ENCODE measurements around the gene HOXD4.

HOXD4 gene

GRCh38 chr2:176127774-176128072 is 23.6 kb upstream of the HOXD4 start:
- DNase-seq = no peak

- no peak for DNase-seq
Measured at GRCh38 chr2:176128172-176128981, 23.0 kb upstream of the HOXD4 start.

GRCh38 chr2:176128982-176129796 is 22.2 kb upstream of the HOXD4 start, which contains the start of gene HOXD8:
HOXD8 (plus strand) TSS chr2:176129705; CDS start chr2:176130367, 662 bp downstream.
- DNase-seq = no peak

GRCh38 chr2:176129813-176130146 is 21.6 kb upstream of the HOXD4 start:
- DNase-seq = no peak

GRCh38 chr2:176130147-176130956 is 21.0 kb upstream of the HOXD4 start:
- no peak for DNase-seq

- DNase-seq = no peak
Measured at GRCh38 chr2:176130957-176131847, 20.1 kb upstream of the HOXD4 start.

- DNase-seq = no peak
Measured at GRCh38 chr2:176131848-176132158, 19.5 kb upstream of the HOXD4 start.

- DNase-seq = no peak
Measured at GRCh38 chr2:176132205-176133171, 18.9 kb upstream of the HOXD4 start.

- no peak for DNase-seq
Measured at GRCh38 chr2:176133389-176133788, 18.0 kb upstream of the HOXD4 start.

GRCh38 chr2:176134035-176134434 is 17.3 kb upstream of the HOXD4 start:
- DNase-seq = no peak

- DNase-seq = no peak
Measured at GRCh38 chr2:176135035-176135440, 16.3 kb upstream of the HOXD4 start.

GRCh38 chr2:176136374-176137251 is 14.7 kb upstream of the HOXD4 start:
- DNase-seq = no peak

GRCh38 chr2:176137252-176137580 is 14.1 kb upstream of the HOXD4 start:
- DNase-seq = no peak

GRCh38 chr2:176137906-176138305 is 13.4 kb upstream of the HOXD4 start:
- no peak for DNase-seq

- DNase-seq = no peak
Measured at GRCh38 chr2:176138526-176138922, 12.8 kb upstream of the HOXD4 start.

- no peak for DNase-seq
Measured at GRCh38 chr2:176138923-176139660, 12.3 kb upstream of the HOXD4 start.

- DNase-seq = no peak
Measured at GRCh38 chr2:176139661-176140512, 11.5 kb upstream of the HOXD4 start.

GRCh38 chr2:176140513-176141317 is 10.6 kb upstream of the HOXD4 start:
- DNase-seq = peak; percentile 30
